ENCODE results near the gene NLGN2. TPM values are rescaled to one million over a fixed set of nuclear protein-coding genes. Genes with fewer than 3 reads are reported as not detected.
A peak's percentile ranks its signal among the peaks of the same experiment; 100 is the strongest.

The NLGN2 gene
- total RNA-seq, 1 donor from 2014 or later = 90.8 TPM

- Mint-ChIP-seq H3K36me3 (ENCODE audit: unreplicated experiment) (peaks cover 14% of the 10 kb centered on the region), H3K9me3 (ENCODE audit: unreplicated experiment) (peaks cover 15% of the 10 kb centered on the region), H3K4me1 (ENCODE audit: low read depth, unreplicated experiment) (peaks cover 16% of the 10 kb centered on the region), H3K27ac (ENCODE audit: unreplicated experiment) (no peak overlapping the region), H3K4me3 (ENCODE audit: unreplicated experiment) (no peak overlapping the region), H3K27me3 (ENCODE audit: unreplicated experiment) (peaks cover 19% of the 10 kb centered on the region)
- TF ChIP-seq CTCF (IDR thresholded peaks at IDR 0.05; ENCODE audit: partially characterized antibody, unreplicated experiment) = no peak
- DNase-seq = peak; percentile 34
These were observed 645 bp downstream of the NLGN2 start for GRCh38 chr17:7408252-7408727.

- Mint-ChIP-seq H3K27ac (ENCODE audit: unreplicated experiment) (no peak overlapping the region), H3K36me3 (ENCODE audit: unreplicated experiment) (peaks cover 14% of the 10 kb centered on the region)
These were observed 1.2 kb downstream of the NLGN2 start for GRCh38 chr17:7408863-7409262.

GRCh38 chr17:7409716-7410115 lies 2.1 kb downstream of the NLGN2 start:
- peaks cover 16% of the 10 kb centered on the region for H3K4me1 Mint-ChIP-seq (ENCODE audit: low read depth, unreplicated experiment)
- peaks cover 12% of the 10 kb centered on the region for H3K9me3 Mint-ChIP-seq (ENCODE audit: unreplicated experiment)
- no peak overlapping the region for H3K27ac Mint-ChIP-seq (ENCODE audit: unreplicated experiment)
- TF ChIP-seq CTCF (IDR thresholded peaks at IDR 0.05; ENCODE audit: partially characterized antibody, unreplicated experiment) = no peak
- peaks cover 14% of the 10 kb centered on the region for H3K36me3 Mint-ChIP-seq (ENCODE audit: unreplicated experiment)
- peaks cover 19% of the 10 kb centered on the region for H3K27me3 Mint-ChIP-seq (ENCODE audit: unreplicated experiment)
- H3K4me3 Mint-ChIP-seq (ENCODE audit: unreplicated experiment) = peak overlapping the region; percentile 54
- DNase-seq = no peak

More at GRCh38 chr17:7408863-7409262, 1.2 kb downstream of the NLGN2 start:
- peaks cover 19% of the 10 kb centered on the region for H3K27me3 Mint-ChIP-seq (ENCODE audit: unreplicated experiment)
- peaks cover 16% of the 10 kb centered on the region for H3K4me1 Mint-ChIP-seq (ENCODE audit: low read depth, unreplicated experiment)
- DNase-seq = no peak
- H3K9me3 Mint-ChIP-seq (ENCODE audit: unreplicated experiment) = peaks cover 14% of the 10 kb centered on the region
- no peak for TF ChIP-seq CTCF (IDR thresholded peaks at IDR 0.05; ENCODE audit: partially characterized antibody, unreplicated experiment)
- peak overlapping the region; percentile 54 for H3K4me3 Mint-ChIP-seq (ENCODE audit: unreplicated experiment)

GRCh38 chr17:7410634-7411426 lies 3.2 kb downstream of the NLGN2 start:
- Mint-ChIP-seq H3K27ac (ENCODE audit: unreplicated experiment) (no peak overlapping the region), H3K36me3 (ENCODE audit: unreplicated experiment) (peaks cover 14% of the 10 kb centered on the region), H3K4me3 (ENCODE audit: unreplicated experiment) (no peak overlapping the region)

More at GRCh38 chr17:7410634-7411426, 3.2 kb downstream of the NLGN2 start:
- DNase-seq = no peak
- TF ChIP-seq CTCF (IDR thresholded peaks at IDR 0.05; ENCODE audit: partially characterized antibody, unreplicated experiment) = no peak
- peaks cover 12% of the 10 kb centered on the region for H3K9me3 Mint-ChIP-seq (ENCODE audit: unreplicated experiment)
- H3K4me1 Mint-ChIP-seq (ENCODE audit: low read depth, unreplicated experiment) = peaks cover 15% of the 10 kb centered on the region
- peaks cover 17% of the 10 kb centered on the region for H3K27me3 Mint-ChIP-seq (ENCODE audit: unreplicated experiment)
